ENCODE results near the gene ULK4. TPM values are rescaled to one million over a fixed set of nuclear protein-coding genes. Genes with fewer than 3 reads are reported as not detected.

ULK4 gene
- total and polyA plus RNA-seq, 2 of the 8 experiments (the other 6 are each of a cell fraction or from before 2014, with no cell fraction given), result 3.0 to 10.8 TPM

- Histone ChIP-seq H2BK5ac (ENCODE audit: low read depth, low read length) (no peak overlapping the region), H3K79me2 (ENCODE audit: control insufficient read depth in 1 of 2, insufficient read depth in 2 of 2, low read length in 2 of 2) (no peaks in the 10 kb centered on the region), H3K23me2 (ENCODE audit: low read depth, low read length) (no peaks in the 10 kb centered on the region), H2BK120ac (replicated peaks; ENCODE audit: low read depth, low read length) (no peak overlapping the region), H3K27ac (ENCODE audit: low read depth, low read length) (no peak overlapping the region), H3K18ac (ENCODE audit: extremely low read depth, low read length) (no peak overlapping the region), H2BK20ac (ENCODE audit: low read length) (no peak overlapping the region), H3K9me3 (ENCODE audit: insufficient read depth in 2 of 2, low read depth in 1 of 2, low read length in 1 of 2) (no peaks in the 10 kb centered on the region), H2AK5ac (ENCODE audit: low read depth, low read length) (no peak overlapping the region), H3K14ac (ENCODE audit: insufficient read length) (no peak overlapping the region), H3K4me3 (ENCODE audit: extremely low read depth in 1 of 4, insufficient read depth in 2 of 4, low read depth in 3 of 4, low read length in 4 of 4) (no peak overlapping the region), H3K27me3 (replicated peaks in 1 of 4; ENCODE audit: control insufficient read depth in 3 of 4, extremely low read depth in 1 of 4, insufficient read depth in 3 of 4, low read length in 3 of 4) (no peaks in the 10 kb centered on the region), H3K9ac (replicated peaks in 1 of 4; ENCODE audit: extremely low read depth in 1 of 4, low read depth in 3 of 4, low read length in 3 of 4) (no peak overlapping the region), H2BK15ac (ENCODE audit: low read length) (no peak overlapping the region), H4K8ac (ENCODE audit: extremely low read depth, insufficient read depth, low read length) (no peak overlapping the region), H4K5ac (ENCODE audit: insufficient read length, low read depth, low read length) (no peak overlapping the region), H3K4me1 (replicated peaks in 1 of 4; ENCODE audit: control insufficient read depth in 3 of 4, insufficient read depth in 4 of 4, low read length in 3 of 4) (peaks cover 0 to 13% (median 4%) of the 10 kb centered on the region in 4 experiments; a peak in 3 of 7 replicates), H3K79me1 (ENCODE audit: low read depth, low read length) (no peaks in the 10 kb centered on the region), H3K56ac (replicated peaks; ENCODE audit: insufficient read length, low read depth, low read length) (no peak overlapping the region), H2BK12ac (ENCODE audit: low read depth, low read length) (no peak overlapping the region), H3K36me3 (ENCODE audit: control insufficient read depth in 2 of 4, insufficient read depth in 4 of 4, low read length in 3 of 4) (no peaks in the 10 kb centered on the region), H3K4me2 (ENCODE audit: insufficient read depth in 1 of 2, low read depth in 2 of 2, low read length in 2 of 2) (no peak overlapping the region), H2AFZ (ENCODE audit: low read length) (no peak overlapping the region), H3K23ac (ENCODE audit: insufficient read length) (no peak overlapping the region), H4K91ac (replicated peaks; ENCODE audit: insufficient read length, low read length) (no peak overlapping the region), H4K20me1 (replicated peaks in 1 of 2; ENCODE audit: control insufficient read depth in 1 of 2, insufficient read depth in 2 of 2, low read length in 2 of 2) (no peaks in the 10 kb centered on the region), H3K4ac (replicated peaks; ENCODE audit: insufficient read length, low read depth, low read length) (no peak overlapping the region)
- POLR2A ChIA-PET (ENCODE audit: partially characterized antibody), result no interaction called here
- CTCF ChIA-PET (ENCODE audit: partially characterized antibody), result no interaction called here
- 93% methylated on average over 5 of the region's 5 CpGs; no CpG with 5 or more reads in 1 of the 2 experiments for WGBS, 2 experiments (ENCODE audit: extremely low coverage in 1 of 2, insufficient coverage in 1 of 2, insufficient read length in 1 of 2, insufficient replicate concordance in 2 of 2, low coverage in 1 of 2, low lambda C conversion rate in 2 of 2, missing lambda C conversion rate in 1 of 2)
- FAIRE-seq, result no peak
- no peak for TF ChIP-seq RAD21 (IDR thresholded peaks at IDR 0.05 in 1 of 2, conservative IDR thresholded peaks at IDR 0.05 in 1 of 2; ENCODE audit: low read depth in 2 of 2, low read length in 2 of 2)
- no peak for TF ChIP-seq RXRA (IDR thresholded peaks at IDR 0.05; ENCODE audit: insufficient read depth, low read depth, low read length)
- TF ChIP-seq SUZ12 (IDR thresholded peaks at IDR 0.05; ENCODE audit: low read length), result no peak
- TF ChIP-seq TCF12 (IDR thresholded peaks at IDR 0.05; ENCODE audit: low read depth, low read length), result no peak
- TF ChIP-seq ATF2 (IDR thresholded peaks at IDR 0.05; ENCODE audit: low read length), result no peak
- no peak for TF ChIP-seq CTBP2 (IDR thresholded peaks at IDR 0.05; ENCODE audit: borderline replicate concordance, insufficient read depth, insufficient read length, low read length)
- no peak for TF ChIP-seq ZNF274 (IDR thresholded peaks at IDR 0.05; ENCODE audit: borderline replicate concordance, extremely low read depth, low read length)
- TF ChIP-seq SAP30 (IDR thresholded peaks at IDR 0.05; ENCODE audit: insufficient read depth, insufficient replicate concordance, low read length), result no peak
- no peak for DNase-seq (ENCODE audit: low read depth in 1 of 2, low spot score in 2 of 2)
Measured at GRCh38 chr3:41627477-41628087, 334.3 kb downstream of the ULK4 start.

Data from H1 (cell line).